CD4-positive, alpha-beta memory T cell (primary cell): Measurements from ENCODE around the gene ADGRF4. TPM values are rescaled to one million over a fixed set of nuclear protein-coding genes. Genes with fewer than 3 reads are reported as not detected.
"Not testable (repeated sequence)": the region's sequence is repeated elsewhere in the genome, so short reads cannot be mapped to it uniquely, and the experiment has no call there.

Experiments used
- CTCF ChIA-PET: fragments of 350-600 bp; sonication (Branson Sonifier 250); formaldehyde crosslinking; loops from one replicate; lab custom pipeline; 2021; ENCODE audit warnings: inconsistent platforms; ENCODE audit not compliant: partially characterized antibody; lab: Charles Lee
- POLR2A ChIA-PET: fragments of 350-600 bp; sonication (Branson Sonifier 250); formaldehyde crosslinking; loops from one replicate; lab custom pipeline; 2021; ENCODE audit not compliant: partially characterized antibody; lab: Charles Lee
- DNase-seq, 5 donors: peaks; one replicate each; pipeline versions ENCODE4 v3.0.0 to v3.0.0-alpha.2; 2020 to 2022; ENCODE audit warnings: mixed read lengths in 1 of 5
- H3K27ac ChIP-seq: one replicate; pipeline ENCODE4 v1.7.0; 2013; ENCODE audit warnings: low read depth, low read length
- H3K27me3 ChIP-seq: 2 replicates; pipeline ENCODE4 v1.7.0; 2013; ENCODE audit warnings: mild to moderate bottlenecking, low read length, moderate library complexity; ENCODE audit not compliant: insufficient read depth
- H3K36me3 ChIP-seq: 2 replicates; pipeline ENCODE4 v1.7.0; 2013; ENCODE audit warnings: mild to moderate bottlenecking, low read length, moderate library complexity; ENCODE audit not compliant: insufficient read depth
- H3K4me1 ChIP-seq: 2 replicates; pipeline ENCODE4 v1.7.0; 2013; ENCODE audit warnings: mild to moderate bottlenecking, low read length, moderate library complexity; ENCODE audit not compliant: insufficient read depth
- H3K4me3 ChIP-seq, 2 donors: one replicate each; pipeline ENCODE4 v1.7.0; 2013; ENCODE audit warnings: low read length in 2 of 2, mild to moderate bottlenecking in 1 of 2
- H3K9me3 ChIP-seq, 2 donors: one replicate each; pipeline ENCODE4 v1.7.0; 2013; ENCODE audit warnings: low read length in 2 of 2, control low read depth in 1 of 2; ENCODE audit not compliant: control insufficient read depth in 1 of 2
- H3K27ac Mint-ChIP-seq, 7 donors: one replicate each; pipeline ENCODE4 v1.8.0; 2020 to 2021; ENCODE audit warnings: mixed read lengths in 7 of 7, mild to moderate bottlenecking in 6 of 7, inconsistent platforms in 3 of 7, moderate library complexity in 3 of 7
- H3K27me3 Mint-ChIP-seq, 2 donors: one replicate each; pipeline ENCODE4 v1.8.0; 2020 to 2021; ENCODE audit warnings: mixed read lengths in 2 of 2
- H3K36me3 Mint-ChIP-seq, 2 donors: one replicate each; pipeline ENCODE4 v1.8.0; 2020 to 2021; ENCODE audit warnings: mixed read lengths in 2 of 2, inconsistent platforms in 1 of 2, mild to moderate bottlenecking in 1 of 2
- H3K4me1 Mint-ChIP-seq, 4 donors: one replicate each; pipeline ENCODE4 v1.8.0; 2020 to 2021; ENCODE audit warnings: mixed read lengths in 4 of 4, mild to moderate bottlenecking in 1 of 4
- H3K4me3 Mint-ChIP-seq, 8 donors: one replicate each; pipeline ENCODE4 v1.8.0; 2020 to 2021; ENCODE audit warnings: mixed read lengths in 8 of 8, mild to moderate bottlenecking in 7 of 8, moderate library complexity in 6 of 8, inconsistent platforms in 3 of 8
- H3K9me3 Mint-ChIP-seq, 8 donors: one replicate each; pipeline ENCODE4 v1.8.0; 2020 to 2021; ENCODE audit warnings: mixed read lengths in 8 of 8, mild to moderate bottlenecking in 5 of 8, inconsistent platforms in 3 of 8, moderate library complexity in 1 of 8
- intact Hi-C: fragments of 100-400 bp; cut with micrococcal nuclease; formaldehyde crosslinking; loops from one replicate; pipeline ENCODE4 v1.15.1; 2023
- polyA plus RNA-seq, 2 donors: library from polyadenylated mRNA; unstranded; fragments of 300-500 nt; fragmentation: Illumina TruSeq; gene quantifications; one replicate each; pipeline ENCODE4 v1.2.3, GENCODE V29; 2021
- total RNA-seq, 2 experiments: library from RNA; stranded (reverse); gene quantifications; one replicate each; pipeline ENCODE4 v1.2.3, GENCODE V29; 2021

The ADGRF4 gene
- total and polyA plus RNA-seq, 4 experiments from 2014 or later = not detected

GRCh38 chr6:47737406-47737805 lies 39.0 kb downstream of the ADGRF4 start:
- intact Hi-C loops = no loop called here
- Mint-ChIP-seq H3K36me3 (no peaks in the 10 kb centered on the region), H3K4me3 (no peak overlapping the region), H3K27me3 (peaks cover 1 to 2% of the 10 kb centered on the region in 2 donors), H3K9me3 (no peaks in the 10 kb centered on the region), H3K4me1 (no peaks in the 10 kb centered on the region), H3K27ac (no peak overlapping the region)
- Histone ChIP-seq H3K4me3 (no peak overlapping the region), H3K27ac (no peak overlapping the region), H3K9me3 (no peaks in the 10 kb centered on the region), H3K4me1 (no peaks in the 10 kb centered on the region), H3K36me3 (no peaks in the 10 kb centered on the region), H3K27me3 (no peaks in the 10 kb centered on the region)
- DNase-seq = no peak
- ChIA-PET POLR2A (no interaction called here), CTCF (no interaction called here)

DNA sequence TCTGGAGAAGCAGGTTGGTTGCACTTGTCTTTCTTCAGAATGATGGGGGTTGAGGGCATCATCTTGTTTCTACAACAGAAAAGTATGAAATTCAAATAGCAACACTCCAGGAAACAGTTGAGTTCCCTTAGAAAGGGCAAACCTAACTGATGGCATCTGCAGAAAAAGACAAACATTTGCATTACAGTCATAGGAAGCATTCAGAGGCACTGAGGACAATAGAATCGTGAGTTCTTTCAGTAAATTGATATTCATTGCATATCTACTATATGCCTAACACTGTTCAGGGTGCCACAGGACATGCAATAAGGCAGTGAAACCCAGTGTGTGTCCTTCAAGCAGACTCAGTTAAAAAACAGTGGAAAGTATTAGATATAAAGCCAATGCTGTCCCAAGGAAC lies 42.3 kb downstream of the ADGRF4 start:
- Mint-ChIP-seq H3K27ac (no peak overlapping the region), H3K4me1 (no peaks in the 10 kb centered on the region), H3K27me3 (peaks cover 1 to 2% of the 10 kb centered on the region in 2 donors), H3K4me3 (no peak overlapping the region), H3K9me3 (peaks cover 0 to 2% (median 0%) of the 10 kb centered on the region in 8 donors), H3K36me3 (no peaks in the 10 kb centered on the region)
- no peak overlapping the region for H3K4me3 ChIP-seq
- ChIA-PET POLR2A (no interaction called here), CTCF (no interaction called here)
- H3K36me3 ChIP-seq = no peaks in the 10 kb centered on the region
- intact Hi-C loops = no loop called here
- no peaks in the 10 kb centered on the region for H3K27me3 ChIP-seq
- no peaks in the 10 kb centered on the region for H3K9me3 ChIP-seq
- no peak overlapping the region for H3K27ac ChIP-seq
- no peak for DNase-seq
- H3K4me1 ChIP-seq = no peaks in the 10 kb centered on the region

- Mint-ChIP-seq H3K27me3 (no peaks in the 10 kb centered on the region), H3K4me3 (no peak overlapping the region), H3K27ac (no peak overlapping the region), H3K4me1 (no peaks in the 10 kb centered on the region), H3K36me3 (no peaks in the 10 kb centered on the region), H3K9me3 (peaks cover 0 to 2% (median 0%) of the 10 kb centered on the region in 8 donors)
- no peak for DNase-seq
- Histone ChIP-seq H3K4me1 (no peaks in the 10 kb centered on the region), H3K9me3 (no peaks in the 10 kb centered on the region), H3K27ac (no peak overlapping the region), H3K27me3 (no peaks in the 10 kb centered on the region), H3K36me3 (no peaks in the 10 kb centered on the region), H3K4me3 (no peak overlapping the region)
- intact Hi-C loops = no loop called here
- ChIA-PET POLR2A (no interaction called here), CTCF (no interaction called here)
Observed at GRCh38 chr6:47741807-47742206, 43.4 kb downstream of the ADGRF4 start.

DNA sequence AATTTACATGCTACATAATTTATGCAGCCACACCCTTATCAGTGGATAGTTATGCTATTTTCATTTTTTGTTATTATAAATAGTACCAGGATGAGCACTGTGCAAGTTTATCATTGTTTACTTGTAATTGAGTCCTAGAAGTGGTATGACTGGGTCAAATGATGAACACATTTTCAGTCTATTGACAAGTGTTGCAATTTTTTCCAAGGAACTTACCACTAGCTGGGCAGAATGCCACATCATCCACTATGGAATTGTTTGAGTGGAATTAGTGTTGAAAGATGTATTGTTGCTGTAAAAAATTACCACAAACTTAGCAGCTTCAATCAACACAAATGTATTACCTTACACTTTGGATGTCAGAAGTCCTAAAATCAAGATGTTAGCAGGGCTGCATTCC lies 45.4 kb downstream of the ADGRF4 start:
- no peaks in the 10 kb centered on the region for H3K36me3 ChIP-seq
- Mint-ChIP-seq H3K9me3 (peaks cover 0 to 2% (median 0%) of the 10 kb centered on the region in 8 donors), H3K27me3 (no peaks in the 10 kb centered on the region), H3K36me3 (no peaks in the 10 kb centered on the region), H3K4me1 (no peaks in the 10 kb centered on the region), H3K4me3 (no peak overlapping the region), H3K27ac (no peak overlapping the region)
- H3K27ac ChIP-seq = no peak overlapping the region
- intact Hi-C loops = no loop called here
- no peaks in the 10 kb centered on the region for H3K4me1 ChIP-seq
- no peak for DNase-seq
- H3K27me3 ChIP-seq = no peaks in the 10 kb centered on the region
- POLR2A ChIA-PET = no interaction called here
- H3K9me3 ChIP-seq = no peaks in the 10 kb centered on the region
- CTCF ChIA-PET = no interaction called here
- H3K4me3 ChIP-seq = no peak overlapping the region

- H3K4me1 Mint-ChIP-seq, H3K36me3 Mint-ChIP-seq, CTCF ChIA-PET, H3K9me3 ChIP-seq, H3K9me3 Mint-ChIP-seq, H3K27ac ChIP-seq, H3K27ac Mint-ChIP-seq, H3K36me3 ChIP-seq, H3K27me3 ChIP-seq, intact Hi-C loops, H3K4me1 ChIP-seq, H3K4me3 Mint-ChIP-seq, POLR2A ChIA-PET, H3K27me3 Mint-ChIP-seq, H3K4me3 ChIP-seq, DNase-seq: not testable (repeated sequence)
Observed at GRCh38 chr6:47745269-47745668, 46.9 kb downstream of the ADGRF4 start.

DNA sequence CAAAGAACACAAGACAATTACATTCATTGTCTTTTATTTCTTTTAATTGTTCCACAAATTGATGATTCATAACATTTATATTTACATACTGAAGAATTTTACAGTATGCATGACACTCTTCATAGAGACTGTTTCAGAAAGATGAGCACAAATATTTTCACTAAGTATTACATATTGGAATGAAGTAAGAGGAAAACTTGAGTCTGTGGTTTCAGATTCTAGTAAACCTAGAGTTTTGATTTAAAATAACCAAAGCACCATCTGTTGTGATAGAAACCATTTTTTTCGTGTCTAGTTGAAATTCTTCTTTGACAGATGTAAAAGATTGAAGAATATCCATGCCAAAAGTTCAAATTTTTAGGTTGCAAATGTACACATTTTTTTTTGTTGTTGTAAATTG lies 51.4 kb downstream of the ADGRF4 start:
- Histone ChIP-seq H3K4me1 (no peaks in the 10 kb centered on the region), H3K27ac (no peak overlapping the region), H3K4me3 (no peak overlapping the region), H3K36me3 (no peaks in the 10 kb centered on the region), H3K27me3 (no peaks in the 10 kb centered on the region), H3K9me3 (no peaks in the 10 kb centered on the region)
- Mint-ChIP-seq H3K36me3 (no peaks in the 10 kb centered on the region), H3K4me1 (no peaks in the 10 kb centered on the region), H3K27me3 (peaks cover 0 to 8% of the 10 kb centered on the region in 2 donors), H3K4me3 (no peak overlapping the region), H3K27ac (no peak overlapping the region), H3K9me3 (peaks cover 0 to 2% (median 0%) of the 10 kb centered on the region in 8 donors)
- intact Hi-C loops = no loop called here
- ChIA-PET POLR2A (no interaction called here), CTCF (no interaction called here)
- no peak for DNase-seq

DNA sequence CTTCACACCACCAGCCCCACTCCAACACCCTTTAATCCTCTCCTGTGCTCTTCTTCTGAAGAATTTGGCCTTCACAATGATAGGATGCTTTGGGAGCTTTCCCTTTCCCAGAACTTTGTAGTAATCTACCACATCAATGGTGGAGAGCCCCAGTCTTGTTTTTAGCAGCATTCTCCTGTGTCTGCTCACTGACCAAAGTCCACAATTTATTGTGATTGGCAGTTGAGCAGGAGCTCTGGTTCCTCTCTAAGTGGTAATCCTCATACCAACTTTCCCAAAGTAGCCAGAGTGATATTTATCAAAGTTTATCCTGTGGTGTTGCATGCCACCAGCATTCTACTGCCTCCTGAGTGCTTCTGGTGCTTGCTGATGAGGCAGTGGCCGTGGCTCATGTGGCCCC lies 54.4 kb downstream of the ADGRF4 start:
- H3K9me3 Mint-ChIP-seq = peaks cover 0 to 6% (median 0%) of the 10 kb centered on the region in 8 donors
- ChIA-PET POLR2A (no interaction called here), CTCF (interaction anchor here (2.0 kb wide), 1 partner anchor 27 kb away, joined by 6 read pairs; no protein-coding TSS in a partner anchor)
- H3K4me3 ChIP-seq = no peak overlapping the region
- intact Hi-C loops = no loop called here
- peaks cover 3 to 11% of the 10 kb centered on the region in 2 donors for H3K27me3 Mint-ChIP-seq
- DNase-seq = no peak
- no peaks in the 10 kb centered on the region for H3K4me1 Mint-ChIP-seq
- H3K4me1 ChIP-seq = no peaks in the 10 kb centered on the region
- no peaks in the 10 kb centered on the region for H3K36me3 Mint-ChIP-seq
- no peak overlapping the region for H3K27ac ChIP-seq
- no peaks in the 10 kb centered on the region for H3K9me3 ChIP-seq
- no peak overlapping the region for H3K27ac Mint-ChIP-seq
- no peaks in the 10 kb centered on the region for H3K36me3 ChIP-seq
- H3K27me3 ChIP-seq = no peaks in the 10 kb centered on the region
- no peak overlapping the region for H3K4me3 Mint-ChIP-seq

DNA sequence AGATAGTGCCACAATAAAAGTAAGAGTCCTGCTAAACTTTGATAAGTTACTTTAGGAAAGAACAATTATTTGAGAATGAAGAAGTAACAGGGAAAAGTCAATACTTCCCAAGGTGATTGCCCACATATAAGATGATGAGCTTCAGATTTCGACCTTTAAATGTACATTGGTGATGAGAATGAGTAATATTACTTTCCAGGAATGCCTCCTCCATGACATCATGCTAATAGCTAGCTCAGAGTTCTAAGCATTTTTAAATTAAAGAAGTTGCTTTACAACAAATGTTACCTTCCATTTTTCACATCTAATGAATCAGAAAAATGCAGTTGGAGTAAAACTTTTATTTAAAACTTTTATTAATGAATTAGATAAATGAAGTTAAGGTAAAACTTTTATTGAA lies 61.0 kb downstream of the ADGRF4 start:
- Histone ChIP-seq H3K27ac (no peak overlapping the region), H3K36me3 (no peaks in the 10 kb centered on the region), H3K4me3 (no peak overlapping the region), H3K27me3 (no peaks in the 10 kb centered on the region), H3K4me1 (no peaks in the 10 kb centered on the region), H3K9me3 (no peaks in the 10 kb centered on the region)
- H3K27ac Mint-ChIP-seq = no peak overlapping the region
- H3K27me3 Mint-ChIP-seq = peaks cover 6 to 10% of the 10 kb centered on the region in 2 donors
- ChIA-PET POLR2A (no interaction called here), CTCF (no interaction called here)
- DNase-seq = no peak
- peaks cover 0 to 3% (median 0%) of the 10 kb centered on the region in 4 donors for H3K4me1 Mint-ChIP-seq
- H3K36me3 Mint-ChIP-seq = no peaks in the 10 kb centered on the region
- peaks cover 0 to 4% (median 0%) of the 10 kb centered on the region in 8 donors for H3K9me3 Mint-ChIP-seq
- intact Hi-C loops = no loop called here
- no peak overlapping the region for H3K4me3 Mint-ChIP-seq
